Stomach smooth muscle (tissue), 2 donors: ENCODE measurements around the gene TACC3.

Experiments
- H3K27ac ChIP-seq: one replicate; pipeline ENCODE4 v1.7.0; 2013; ENCODE audit warnings: mild to moderate bottlenecking, low read length, inconsistent platforms
- H3K27me3 ChIP-seq, 2 donors: one replicate each; pipeline ENCODE4 v1.7.0; 2013; ENCODE audit warnings: low read length in 2 of 2; ENCODE audit not compliant: insufficient read depth in 2 of 2, control insufficient read depth in 1 of 2
- H3K36me3 ChIP-seq, 2 donors: one replicate each; pipeline ENCODE4 v1.7.0; 2013; ENCODE audit warnings: low read length in 2 of 2; ENCODE audit not compliant: control insufficient read depth in 2 of 2, insufficient read depth in 2 of 2
- H3K4me1 ChIP-seq: one replicate; pipeline ENCODE4 v1.7.0; 2013; ENCODE audit warnings: low read length; ENCODE audit not compliant: control insufficient read depth, insufficient read depth
- H3K4me3 ChIP-seq, 2 donors: one replicate each; pipeline ENCODE4 v1.7.0; 2013; ENCODE audit warnings: low read length in 2 of 2
- H3K9ac ChIP-seq, 2 donors: one replicate each; pipeline ENCODE4 v1.7.0; 2013; ENCODE audit warnings: low read length in 2 of 2, mild to moderate bottlenecking in 1 of 2
- H3K9me3 ChIP-seq, 2 donors: one replicate each; pipeline ENCODE4 v1.7.0; 2013; ENCODE audit warnings: low read length in 2 of 2; ENCODE audit not compliant: control insufficient read depth in 2 of 2
- donor health status: healthy.
- donor health status: Pancreatic carcinoma.

TACC3 gene

DNA sequence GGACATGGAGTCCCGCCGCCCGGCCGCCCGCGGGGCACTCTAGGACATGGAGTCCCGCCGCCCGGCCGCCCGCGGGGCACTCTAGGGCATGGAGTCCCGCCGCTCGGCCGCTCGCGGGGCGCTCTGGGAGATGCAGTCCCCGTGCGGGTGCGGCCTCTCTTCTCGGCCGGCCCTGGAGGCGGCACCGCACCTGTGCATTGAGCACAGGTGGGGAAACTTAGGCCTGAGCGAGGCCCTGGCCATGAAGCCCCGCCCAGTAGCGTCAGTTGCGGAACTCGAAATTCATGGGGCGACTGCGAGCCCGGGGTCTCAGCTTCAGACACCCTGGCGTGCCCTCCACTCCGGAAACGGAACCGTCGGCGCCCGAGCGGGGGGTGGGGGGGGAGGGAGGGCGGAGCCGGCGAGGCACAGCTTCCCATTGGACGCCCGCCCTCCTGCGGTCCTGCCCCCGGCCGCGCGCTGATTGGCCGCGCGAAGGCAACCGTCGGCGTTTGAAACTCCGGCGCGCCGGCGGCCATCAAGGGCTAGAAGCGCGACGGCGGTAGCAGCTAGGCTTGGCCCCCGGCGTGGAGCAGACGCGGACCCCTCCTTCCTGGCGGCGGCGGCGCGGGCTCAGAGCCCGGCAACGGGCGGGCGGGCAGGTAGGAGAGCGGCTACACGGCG is at the start of gene TACC3, which contains the start of gene TMEM129:
Gene TACC3 (plus strand): TSS at position 519 of the 663 bp plus-strand sequence. CDS start 1,901 bp downstream, outside the sequence.
Gene TMEM129 (minus strand): TSS at position 321 of the 663 bp plus-strand sequence. CDS start 486 bp downstream, outside the sequence.
- H3K9ac ChIP-seq: peak within 1 kb of the TSS; percentile 84 to 86
- peak within 1 kb of the TSS; percentile 74 to 90 for H3K4me3 ChIP-seq
- no peaks in the 10 kb centered on the region for H3K27me3 ChIP-seq
- peaks cover 36% of the 10 kb centered on the region for H3K4me1 ChIP-seq
- no peaks in the 10 kb centered on the region for H3K9me3 ChIP-seq
- H3K36me3 ChIP-seq: peaks cover 13 to 21% of the 10 kb centered on the region in 2 donors
- H3K27ac ChIP-seq: peak within 1 kb of the TSS; percentile 90

DNA sequence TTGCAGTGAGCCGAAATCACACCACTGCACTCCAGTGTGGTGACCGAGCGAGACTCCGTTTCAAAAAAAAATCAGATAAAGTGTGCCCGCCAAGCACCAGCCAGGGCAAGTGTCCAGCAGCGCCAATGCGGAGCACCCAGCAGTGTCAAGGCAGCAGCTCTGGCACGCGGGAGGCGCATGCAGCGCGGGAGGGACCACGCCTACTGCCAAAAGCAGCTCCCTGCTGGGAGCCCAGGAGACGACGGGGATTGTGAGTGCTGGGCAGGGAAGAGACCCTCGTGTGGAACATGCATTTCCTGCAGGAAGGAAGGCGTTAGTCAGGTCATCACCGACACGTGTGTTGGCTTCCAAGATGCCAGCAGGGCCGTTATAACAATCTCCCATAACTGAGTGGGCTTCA is 47.6 kb upstream of the TACC3 start:
- Histone ChIP-seq H3K27me3 (no peaks in the 10 kb centered on the region), H3K36me3 (no peaks in the 10 kb centered on the region), H3K27ac (no peak overlapping the region), H3K4me3 (no peak overlapping the region), H3K9ac (no peak overlapping the region), H3K4me1 (no peaks in the 10 kb centered on the region), H3K9me3 (no peaks in the 10 kb centered on the region)

DNA sequence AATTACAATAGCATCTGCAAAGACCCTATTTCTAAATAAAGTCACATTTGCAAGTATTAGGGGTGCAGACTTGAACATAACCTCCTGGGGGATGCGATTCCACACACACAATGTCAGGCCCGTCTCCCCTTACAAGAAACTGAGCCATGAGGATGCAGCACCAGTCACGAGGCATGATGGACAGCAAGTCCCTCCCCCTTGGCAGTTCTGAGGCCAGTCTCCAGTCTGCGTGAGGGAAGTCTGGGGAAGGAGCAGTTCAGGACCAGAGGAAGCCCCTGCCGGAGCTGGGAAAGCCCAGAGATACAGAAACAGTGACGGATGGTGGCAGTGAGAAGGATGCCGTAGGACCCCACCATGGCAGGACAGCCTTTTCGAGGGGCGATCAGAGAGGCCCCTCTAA is 46.6 kb upstream of the TACC3 start:
- Histone ChIP-seq H3K9me3 (no peaks in the 10 kb centered on the region), H3K27me3 (no peaks in the 10 kb centered on the region), H3K4me1 (no peaks in the 10 kb centered on the region), H3K9ac (no peak overlapping the region), H3K4me3 (no peak overlapping the region), H3K36me3 (no peaks in the 10 kb centered on the region), H3K27ac (no peak overlapping the region)

DNA sequence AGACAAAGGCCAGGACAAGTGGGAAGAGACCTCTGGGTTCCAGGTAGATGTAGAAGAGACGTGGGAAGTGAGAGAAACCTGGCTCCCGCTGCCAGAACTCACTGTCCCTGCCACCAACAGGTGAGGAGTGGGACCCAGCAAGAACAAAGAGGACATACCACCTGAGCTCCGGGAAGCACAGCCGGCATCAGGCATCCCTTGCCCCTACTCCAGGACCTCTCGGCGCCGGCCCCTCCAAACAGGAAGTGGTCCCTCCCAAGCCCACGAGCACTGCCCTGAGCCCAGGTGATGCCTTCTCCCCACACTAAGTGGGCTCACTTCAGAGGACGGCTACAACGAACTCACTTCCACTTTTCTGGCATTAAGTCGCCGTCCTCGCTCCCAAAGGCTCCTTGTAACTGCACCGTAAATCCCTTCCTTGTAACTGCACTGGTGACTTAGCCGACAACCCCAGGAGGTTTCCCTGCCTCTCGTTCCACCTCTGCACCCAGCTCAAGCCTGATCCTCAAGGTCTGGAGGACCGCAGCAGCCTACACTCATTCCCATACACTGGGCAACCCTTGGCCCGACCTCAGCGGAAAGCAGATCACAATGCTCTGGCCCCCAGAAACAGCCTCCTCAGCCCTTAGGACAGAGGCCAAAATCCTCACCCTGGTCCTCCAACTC is 46.1 kb upstream of the TACC3 start:
- Histone ChIP-seq H3K4me3 (no peak overlapping the region), H3K27ac (no peak overlapping the region), H3K9me3 (no peaks in the 10 kb centered on the region), H3K36me3 (no peaks in the 10 kb centered on the region), H3K4me1 (no peaks in the 10 kb centered on the region), H3K27me3 (no peaks in the 10 kb centered on the region), H3K9ac (no peak overlapping the region)

DNA sequence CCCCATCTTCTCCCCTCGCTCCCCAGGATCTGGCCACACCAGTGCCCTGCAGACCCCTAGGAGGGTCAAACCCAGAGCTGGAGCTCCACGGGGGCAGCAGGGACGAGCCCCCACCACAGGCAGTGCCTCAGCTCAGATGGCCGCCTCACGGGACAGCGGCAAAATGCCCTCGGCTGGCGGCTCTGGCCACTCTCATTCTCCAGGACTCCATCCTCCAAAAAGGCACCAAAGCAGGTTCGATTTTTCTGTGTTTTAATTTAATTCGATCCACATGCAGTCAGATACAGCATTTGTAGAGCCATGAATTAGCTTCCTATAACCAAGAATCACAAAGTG is 45.6 kb upstream of the TACC3 start:
- Histone ChIP-seq H3K27ac (no peak overlapping the region), H3K9ac (no peak overlapping the region), H3K4me3 (no peak overlapping the region), H3K9me3 (no peaks in the 10 kb centered on the region), H3K36me3 (no peaks in the 10 kb centered on the region), H3K27me3 (no peaks in the 10 kb centered on the region), H3K4me1 (no peaks in the 10 kb centered on the region)

DNA sequence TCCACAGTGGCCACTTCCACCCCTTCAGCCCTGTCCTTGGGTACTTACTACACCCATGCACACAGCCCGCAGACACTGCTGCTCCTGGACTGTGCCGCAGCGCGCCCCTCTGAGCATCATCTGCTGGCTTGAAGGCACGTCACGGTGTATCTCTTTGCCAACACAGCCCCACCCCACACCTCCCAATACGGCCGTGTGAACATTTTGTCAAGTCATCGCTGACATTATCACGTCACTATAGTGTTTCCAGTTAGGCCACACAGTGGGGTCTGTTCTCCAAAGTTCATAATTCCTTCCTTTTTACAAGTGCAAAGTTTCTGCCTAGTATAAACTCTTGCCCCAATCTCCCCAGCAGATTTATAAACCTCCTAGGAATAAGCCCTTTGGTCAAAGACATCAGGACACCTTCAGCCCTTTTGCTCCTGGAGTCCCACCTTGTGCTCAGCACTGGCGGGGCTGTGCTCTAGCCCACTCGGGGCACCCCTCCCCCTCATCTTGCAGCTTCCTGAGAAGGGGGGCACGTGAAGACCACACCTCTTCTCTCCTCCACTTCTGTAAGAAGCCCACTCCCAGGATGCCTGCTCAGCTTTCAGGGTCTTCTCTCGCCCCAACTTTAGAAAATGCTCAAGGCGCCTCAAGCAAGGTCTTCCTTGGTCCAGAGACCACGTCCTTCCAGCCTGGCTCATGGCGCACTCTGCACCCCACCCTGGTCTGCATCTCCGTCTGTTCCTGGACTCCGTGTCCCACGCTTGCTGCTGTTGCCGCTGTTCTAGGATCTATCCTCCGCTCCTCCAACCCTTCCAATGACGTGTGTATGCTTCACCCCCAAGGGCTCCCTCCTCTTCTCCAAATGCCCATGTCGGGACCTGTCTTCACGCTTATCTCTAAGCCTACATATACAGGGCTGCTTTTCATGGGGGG is 44.5 kb upstream of the TACC3 start:
- H3K27me3 ChIP-seq: no peaks in the 10 kb centered on the region
- H3K27ac ChIP-seq: no peak overlapping the region

DNA sequence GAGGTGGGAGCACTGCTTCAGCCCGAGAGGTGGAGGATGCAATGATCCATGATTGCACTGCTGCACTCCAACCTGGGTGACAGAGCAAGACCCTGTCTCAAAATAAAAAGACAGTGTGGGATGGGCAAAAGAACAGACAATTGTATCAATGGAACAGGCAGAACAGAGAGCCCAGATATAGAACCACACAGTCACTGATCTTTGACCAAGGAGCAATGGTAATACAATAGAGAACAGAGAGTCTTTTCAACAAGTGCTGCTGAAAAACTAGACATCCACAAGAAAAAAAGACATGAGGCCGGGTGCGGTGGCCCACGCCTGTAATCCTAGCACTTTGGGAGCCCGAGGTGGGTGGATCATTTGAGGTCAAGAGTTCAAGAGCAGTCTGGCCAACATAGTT is 43.1 kb upstream of the TACC3 start:
- Histone ChIP-seq H3K36me3 (no peaks in the 10 kb centered on the region), H3K9ac (no peak overlapping the region), H3K27ac (no peak overlapping the region)

More for the DNA sequence above, 44.5 kb upstream of the TACC3 start:
- Histone ChIP-seq H3K9ac (no peak overlapping the region), H3K4me3 (no peak overlapping the region), H3K4me1 (no peaks in the 10 kb centered on the region), H3K9me3 (no peaks in the 10 kb centered on the region), H3K36me3 (no peaks in the 10 kb centered on the region)

DNA sequence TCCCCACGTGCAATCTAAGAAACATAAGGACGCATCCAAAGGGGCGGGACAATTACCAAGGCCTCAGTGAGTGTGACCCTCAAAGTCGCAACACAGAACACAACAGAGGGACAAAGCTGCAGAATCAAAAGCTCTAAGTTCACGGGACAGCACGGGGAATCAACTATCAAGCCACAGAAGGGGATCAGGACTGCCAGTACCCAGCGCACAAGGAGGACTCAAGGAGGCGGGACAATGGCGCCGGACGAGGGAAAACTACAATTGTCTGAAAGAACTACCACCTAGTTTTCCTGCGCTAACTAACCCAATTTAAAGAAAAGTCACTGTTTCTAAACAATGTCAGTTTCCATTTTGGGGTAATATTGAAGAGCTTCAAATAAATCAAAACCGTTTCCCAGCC is 38.5 kb upstream of the TACC3 start:
- Histone ChIP-seq H3K36me3 (no peaks in the 10 kb centered on the region), H3K27ac (peak overlapping the region; percentile 76), H3K9ac (peak overlapping the region; percentile 55 to 59), H3K27me3 (no peaks in the 10 kb centered on the region), H3K4me1 (peaks cover 17% of the 10 kb centered on the region), H3K9me3 (no peaks in the 10 kb centered on the region), H3K4me3 (peak overlapping the region; percentile 42 to 74)

More for the DNA sequence above, 43.1 kb upstream of the TACC3 start:
- no peak overlapping the region for H3K4me3 ChIP-seq
- H3K27me3 ChIP-seq: no peaks in the 10 kb centered on the region
- H3K9me3 ChIP-seq: no peaks in the 10 kb centered on the region
- H3K4me1 ChIP-seq: peaks cover 6% of the 10 kb centered on the region

DNA sequence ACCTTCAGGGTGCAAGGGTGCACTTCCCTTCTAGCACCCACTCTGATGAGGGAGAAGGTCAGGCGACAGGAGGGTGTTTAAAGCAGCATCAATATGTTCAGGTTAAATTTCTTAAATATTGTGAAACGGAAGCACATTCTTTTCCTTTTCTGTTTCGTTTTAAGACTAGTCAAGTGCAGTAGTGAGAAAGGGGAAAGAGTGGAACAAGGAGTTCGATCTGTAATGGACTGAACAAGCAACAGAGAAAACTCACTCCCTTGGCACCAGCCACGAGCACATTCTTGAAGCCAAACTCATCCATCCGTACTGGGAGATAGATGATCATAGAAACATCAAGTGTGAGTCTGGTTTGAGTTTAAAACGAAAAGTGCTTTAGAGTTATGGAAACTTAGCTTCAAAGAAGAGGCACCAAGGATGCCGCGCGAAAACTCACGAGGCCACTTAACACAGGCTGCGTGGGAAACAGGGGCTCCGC is 38.0 kb upstream of the TACC3 start:
- peaks cover 17% of the 10 kb centered on the region for H3K4me1 ChIP-seq
- peak overlapping the region; percentile 55 to 59 for H3K9ac ChIP-seq
- H3K4me3 ChIP-seq: peak overlapping the region; percentile 42 to 74
- no peaks in the 10 kb centered on the region for H3K9me3 ChIP-seq
- no peaks in the 10 kb centered on the region for H3K36me3 ChIP-seq
- H3K27me3 ChIP-seq: no peaks in the 10 kb centered on the region
- H3K27ac ChIP-seq: peak overlapping the region; percentile 76

DNA sequence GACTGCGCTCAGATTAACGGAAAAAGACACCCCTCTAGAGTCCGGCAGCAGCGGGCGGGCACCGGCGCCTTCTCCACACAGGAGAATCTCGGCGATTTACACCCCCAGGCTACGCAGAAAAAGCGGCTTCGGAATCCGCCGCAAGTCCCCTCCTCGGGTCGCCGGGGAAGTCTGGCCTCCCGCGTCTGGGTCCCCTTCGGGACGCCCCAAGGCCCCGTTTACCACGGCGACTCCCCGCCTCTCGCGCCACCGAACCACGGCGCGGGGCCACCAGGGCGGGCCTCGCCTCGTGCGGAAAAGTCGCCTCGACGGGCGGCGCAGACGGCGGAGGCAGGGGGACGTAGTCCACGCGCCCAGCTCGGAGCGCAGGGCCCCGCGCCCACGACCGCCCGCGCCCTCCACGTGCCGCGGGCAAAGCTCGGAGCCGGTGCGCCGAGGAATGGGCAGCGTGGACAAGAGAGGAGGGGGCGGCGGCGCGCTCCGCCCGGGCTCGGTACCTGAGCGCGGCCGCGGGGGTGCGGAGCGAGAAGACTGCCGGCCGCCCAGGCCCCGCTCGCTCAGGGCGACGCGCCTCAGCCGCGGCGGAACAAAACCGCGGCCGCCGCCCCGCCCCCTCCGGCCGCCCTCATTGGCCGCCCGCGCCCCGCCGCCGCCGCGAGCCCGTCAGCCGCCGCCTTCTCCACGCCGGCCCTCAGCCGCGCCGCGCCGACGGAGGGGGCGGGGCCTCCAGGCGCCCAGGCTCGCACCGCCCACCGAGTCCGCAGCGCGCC is 37.4 kb upstream of the TACC3 start, which contains the start of gene FAM53A:
Gene FAM53A (minus strand): TSS at position 578 of the 770 bp plus-strand sequence. CDS start 15,572 bp downstream, outside the sequence.
- H3K9me3 ChIP-seq: no peaks in the 10 kb centered on the region
- no peaks in the 10 kb centered on the region for H3K27me3 ChIP-seq
- H3K4me3 ChIP-seq: peak within 1 kb of the TSS; percentile 42 to 74
- H3K27ac ChIP-seq: peak within 1 kb of the TSS; percentile 76
- H3K36me3 ChIP-seq: no peaks in the 10 kb centered on the region
- peak within 1 kb of the TSS; percentile 55 to 59 for H3K9ac ChIP-seq
- peaks cover 17% of the 10 kb centered on the region for H3K4me1 ChIP-seq
